ENCODE results near the gene CFAP74. TPM values are rescaled to one million over a fixed set of nuclear protein-coding genes. Genes with fewer than 3 reads are reported as not detected.

The CFAP74 gene
- total and polyA plus RNA-seq, 9 of the 15 experiments (the other 6 are each of a cell fraction or from before 2014, with no cell fraction given), result 0.03 to 0.15 (median 0.05) TPM; not detected in 6

- ChIA-PET POLR2A (interaction anchor here (0.7 to 2.9 kb wide), 3 partner anchors 10 to 1087 kb away, joined by 3 to 11 read pairs (median 3); no protein-coding TSS in a partner anchor), CTCF (ENCODE audit: low intra/inter-chr PET ratio) (no interaction called here)
- Histone ChIP-seq H4K20me1 (replicated peaks; ENCODE audit: control insufficient read depth, insufficient read depth, low read length) (no peaks in the 10 kb centered on the region), H3K4me2 (ENCODE audit: insufficient read depth, low read length) (no peak overlapping the region), H3K9me1 (ENCODE audit: control insufficient read depth, insufficient read depth, low read length) (no peaks in the 10 kb centered on the region), H3K4me3 (no peak overlapping the region), H3K36me3 (ENCODE audit: control insufficient read depth, insufficient read depth, low read length) (no peaks in the 10 kb centered on the region), H2AFZ (ENCODE audit: low read depth, low read length) (no peak overlapping the region), H3K27me3 (ENCODE audit: control insufficient read depth in 2 of 2, insufficient read depth in 2 of 2, low read length in 2 of 2) (peaks cover 38 to 68% of the 10 kb centered on the region in 2 experiments; a peak in 4 of 5 replicates), H3K9ac (ENCODE audit: insufficient read depth in 1 of 2, low read depth in 2 of 2, low read length in 2 of 2) (no peak overlapping the region), H3K4me1 (replicated peaks in 1 of 2; ENCODE audit: control insufficient read depth in 2 of 2, insufficient read depth in 2 of 2, low read length in 2 of 2) (peaks cover 19 to 33% of the 10 kb centered on the region in 2 experiments; a peak in 4 of 5 replicates), H3K79me2 (ENCODE audit: control insufficient read depth, insufficient read depth, low read length) (no peaks in the 10 kb centered on the region), H3K9me3 (replicated peaks; ENCODE audit: control insufficient read depth, insufficient read depth, low read depth, low read length) (no peaks in the 10 kb centered on the region), H3K27ac (ENCODE audit: extremely low read depth, low read depth, low read length) (no peak overlapping the region)
- intact Hi-C loops (cut with micrococcal nuclease), result no loop called here
- DNase-seq (ENCODE audit: extremely low read depth in 1 of 4, low spot score in 3 of 4) (no peak), ATAC-seq (no peak), FAIRE-seq (peak; percentile 37)
- 19% methylated on average over 9 of the region's 9 CpGs for WGBS (ENCODE audit: insufficient coverage, low coverage, missing lambda C conversion rate)
- no TSS peak for BruUV-seq (replicated peaks)
- in situ Hi-C loops (cut with MboI), result no loop called here
- TF ChIP-seq RHOXF2B (CRISPR knock-in tag; conservative IDR thresholded peaks at IDR 0.05) (no peak), YBX1 (IDR thresholded peaks at IDR 0.05) (no peak), RBM15 (IDR thresholded peaks at IDR 0.05; ENCODE audit: insufficient read depth, low read length) (no peak), ATF7 (IDR thresholded peaks at IDR 0.05) (peak; percentile 61; the same call in 1 of the 2 replicates), CXXC5 (CRISPR knock-in tag; IDR thresholded peaks at IDR 0.05) (no peak), NFRKB (IDR thresholded peaks at IDR 0.05; ENCODE audit: low read depth) (no peak), ZMIZ1 (IDR thresholded peaks at IDR 0.05; ENCODE audit: low read depth in 2 of 2, low read length in 2 of 2) (no peak), SIN3A (IDR thresholded peaks at IDR 0.05; ENCODE audit: borderline replicate concordance in 2 of 2, control insufficient read depth in 1 of 2, low read depth in 2 of 2, low read length in 2 of 2) (no peak), CREM (IDR thresholded peaks at IDR 0.05; ENCODE audit: low read depth) (peak; percentile 64), ZNF668 (CRISPR knock-in tag; IDR thresholded peaks at IDR 0.05) (no peak), MTA1 (IDR thresholded peaks at IDR 0.05; ENCODE audit: borderline replicate concordance) (0 out of 2 replicates have a peak, but pooled peaks have one; percentile 18), ZNF12 (CRISPR knock-in tag; IDR thresholded peaks at IDR 0.05) (no peak), FOXJ3 (CRISPR knock-in tag; IDR thresholded peaks at IDR 0.05) (no peak), ZNF263 (CRISPR knock-in tag; IDR thresholded peaks at IDR 0.05; ENCODE audit: borderline replicate concordance) (no peak), ZC3H4 (CRISPR knock-in tag; IDR thresholded peaks at IDR 0.05; ENCODE audit: borderline replicate concordance) (no peak), POLR3G (IDR thresholded peaks at IDR 0.05; ENCODE audit: extremely low read depth, insufficient read length, insufficient replicate concordance) (no peak)
- TF ChIP-seq, protein P1, sequence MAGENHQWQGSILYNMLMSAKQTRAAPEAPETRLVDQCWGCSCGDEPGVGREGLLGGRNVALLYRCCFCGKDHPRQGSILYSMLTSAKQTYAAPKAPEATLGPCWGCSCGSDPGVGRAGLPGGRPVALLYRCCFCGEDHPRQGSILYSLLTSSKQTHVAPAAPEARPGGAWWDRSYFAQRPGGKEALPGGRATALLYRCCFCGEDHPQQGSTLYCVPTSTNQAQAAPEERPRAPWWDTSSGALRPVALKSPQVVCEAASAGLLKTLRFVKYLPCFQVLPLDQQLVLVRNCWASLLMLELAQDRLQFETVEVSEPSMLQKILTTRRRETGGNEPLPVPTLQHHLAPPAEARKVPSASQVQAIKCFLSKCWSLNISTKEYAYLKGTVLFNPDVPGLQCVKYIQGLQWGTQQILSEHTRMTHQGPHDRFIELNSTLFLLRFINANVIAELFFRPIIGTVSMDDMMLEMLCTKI (IDR thresholded peaks at IDR 0.05; ENCODE audit: partially characterized antibody), result no peak
Observed at GRCh38 chr1:1989789-1990188, 13.8 kb downstream of the CFAP74 start.
